Choroid plexus epithelial cell (primary cell): ENCODE results near the gene KLHL18.

Experiments used
- DNase-seq: peaks from one replicate; pipeline ENCODE4 v3.0.0-alpha.2; 2010; ENCODE audit warnings: low read depth
- H3K4me3 ChIP-seq: 2 replicates; pipeline ENCODE4 v1.5.1; 2011; ENCODE audit warnings: low read depth, mild to moderate bottlenecking, control low read depth, low read length, moderate library complexity
- TF ChIP-seq, protein P1 (sequence below): conservative IDR thresholded peaks from 2 replicates; pipeline ENCODE4 v1.5.1; 2011; ENCODE audit warnings: low read depth, mild to moderate bottlenecking, control low read depth, inconsistent platforms, low read length, moderate library complexity

The KLHL18 gene

DNA sequence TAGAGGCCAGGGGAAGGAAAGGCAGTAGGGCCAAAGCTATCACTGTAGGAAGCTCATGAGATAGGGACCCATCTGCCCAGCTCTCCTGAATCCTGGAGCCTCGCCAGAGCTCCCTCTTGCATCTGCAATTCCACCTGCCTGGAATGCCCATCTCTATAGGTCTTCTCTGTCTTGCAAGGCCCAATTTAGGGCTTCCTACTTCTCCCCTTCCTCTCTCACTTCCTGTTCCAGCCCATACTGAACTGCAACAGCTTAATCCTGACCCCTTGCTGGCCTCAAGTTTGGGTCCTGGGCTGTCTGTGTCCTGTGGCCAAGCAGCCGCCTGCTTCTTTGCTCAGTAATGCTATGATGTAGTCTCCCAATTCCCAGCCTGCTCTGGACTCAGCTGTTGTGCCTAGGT is 94.4 kb downstream of the KLHL18 start:
- H3K4me3 ChIP-seq, result no peak overlapping the region
- TF ChIP-seq, protein P1, sequence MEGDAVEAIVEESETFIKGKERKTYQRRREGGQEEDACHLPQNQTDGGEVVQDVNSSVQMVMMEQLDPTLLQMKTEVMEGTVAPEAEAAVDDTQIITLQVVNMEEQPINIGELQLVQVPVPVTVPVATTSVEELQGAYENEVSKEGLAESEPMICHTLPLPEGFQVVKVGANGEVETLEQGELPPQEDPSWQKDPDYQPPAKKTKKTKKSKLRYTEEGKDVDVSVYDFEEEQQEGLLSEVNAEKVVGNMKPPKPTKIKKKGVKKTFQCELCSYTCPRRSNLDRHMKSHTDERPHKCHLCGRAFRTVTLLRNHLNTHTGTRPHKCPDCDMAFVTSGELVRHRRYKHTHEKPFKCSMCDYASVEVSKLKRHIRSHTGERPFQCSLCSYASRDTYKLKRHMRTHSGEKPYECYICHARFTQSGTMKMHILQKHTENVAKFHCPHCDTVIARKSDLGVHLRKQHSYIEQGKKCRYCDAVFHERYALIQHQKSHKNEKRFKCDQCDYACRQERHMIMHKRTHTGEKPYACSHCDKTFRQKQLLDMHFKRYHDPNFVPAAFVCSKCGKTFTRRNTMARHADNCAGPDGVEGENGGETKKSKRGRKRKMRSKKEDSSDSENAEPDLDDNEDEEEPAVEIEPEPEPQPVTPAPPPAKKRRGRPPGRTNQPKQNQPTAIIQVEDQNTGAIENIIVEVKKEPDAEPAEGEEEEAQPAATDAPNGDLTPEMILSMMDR, result no peak
- no peak for DNase-seq

DNA sequence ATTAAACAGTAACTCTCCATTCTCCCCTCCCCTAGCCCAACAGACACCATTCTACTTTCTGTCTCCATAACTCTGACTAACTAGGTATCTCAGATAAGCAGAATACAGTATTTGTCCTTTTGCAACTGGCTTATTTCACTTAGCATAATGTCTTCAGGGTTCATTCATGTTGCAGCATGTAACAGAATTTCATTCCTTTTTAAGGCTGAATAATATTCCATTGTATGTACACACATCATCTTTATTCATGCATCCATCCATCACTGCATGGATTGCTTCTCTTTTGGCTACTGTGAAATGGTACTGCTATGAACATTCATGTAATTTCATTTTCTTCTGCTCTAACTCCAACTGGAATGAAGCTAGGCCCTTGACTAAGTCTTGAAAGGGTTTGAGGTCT is 96.1 kb downstream of the KLHL18 start:
- no peak for DNase-seq
- TF ChIP-seq, protein P1, result no peak
- H3K4me3 ChIP-seq, result no peak overlapping the region

DNA sequence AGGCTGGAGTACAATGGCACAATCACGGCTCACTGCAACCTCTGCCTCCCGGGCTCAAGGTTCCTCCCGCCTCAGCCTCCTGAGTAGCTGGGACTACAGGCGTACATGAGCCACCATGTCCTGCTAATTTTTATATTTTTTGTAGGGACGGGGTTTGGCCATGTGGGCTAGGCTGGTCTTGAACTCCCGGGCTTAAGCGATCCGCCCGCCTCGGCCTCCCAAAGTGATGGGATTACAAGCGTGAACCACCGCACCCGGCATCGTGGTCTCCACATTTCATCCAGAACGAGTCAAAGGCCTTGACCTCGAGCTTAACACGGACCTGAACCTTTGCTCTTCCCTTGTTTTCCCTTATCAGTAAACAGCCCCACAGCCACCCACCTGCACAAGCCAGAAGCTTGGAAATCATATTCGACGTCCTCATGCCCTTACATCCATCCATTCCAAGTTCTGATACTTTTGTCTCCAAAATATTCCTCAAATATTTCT is 96.7 kb downstream of the KLHL18 start:
- TF ChIP-seq, protein P1, result no peak
- DNase-seq, result no peak
- H3K4me3 ChIP-seq, result peak overlapping the region; percentile 98

DNA sequence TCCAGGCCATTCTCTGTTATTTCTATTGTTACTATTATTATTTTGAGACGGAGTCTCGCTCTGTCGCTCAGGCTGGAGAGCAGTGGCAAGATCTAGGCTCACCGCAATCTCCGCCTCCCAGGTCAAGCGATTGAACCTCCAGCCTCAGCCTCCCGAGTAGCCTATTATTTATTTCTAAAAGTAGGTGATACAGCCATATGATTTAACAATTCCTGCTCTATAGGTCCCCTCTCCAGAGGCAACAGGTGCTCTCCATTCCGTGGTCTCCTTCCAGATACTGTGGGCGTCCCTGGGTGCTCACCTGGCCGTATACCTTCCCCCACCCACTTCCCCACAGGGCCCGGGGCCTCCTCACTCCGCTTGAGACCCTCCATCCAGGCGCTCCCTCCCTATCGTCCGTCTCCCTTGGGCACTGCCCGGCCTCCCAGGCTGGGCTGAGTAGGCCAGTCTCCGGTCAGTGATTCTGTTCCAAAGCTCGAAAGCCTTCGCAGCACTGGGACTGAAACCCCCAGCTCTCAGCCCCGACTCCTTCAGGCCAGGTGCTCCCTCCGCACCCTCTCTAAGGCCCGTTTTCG is 97.4 kb downstream of the KLHL18 start:
- TF ChIP-seq, protein P1, result peak; percentile 9
- DNase-seq, result no peak
- H3K4me3 ChIP-seq, result peak overlapping the region; percentile 98

DNA sequence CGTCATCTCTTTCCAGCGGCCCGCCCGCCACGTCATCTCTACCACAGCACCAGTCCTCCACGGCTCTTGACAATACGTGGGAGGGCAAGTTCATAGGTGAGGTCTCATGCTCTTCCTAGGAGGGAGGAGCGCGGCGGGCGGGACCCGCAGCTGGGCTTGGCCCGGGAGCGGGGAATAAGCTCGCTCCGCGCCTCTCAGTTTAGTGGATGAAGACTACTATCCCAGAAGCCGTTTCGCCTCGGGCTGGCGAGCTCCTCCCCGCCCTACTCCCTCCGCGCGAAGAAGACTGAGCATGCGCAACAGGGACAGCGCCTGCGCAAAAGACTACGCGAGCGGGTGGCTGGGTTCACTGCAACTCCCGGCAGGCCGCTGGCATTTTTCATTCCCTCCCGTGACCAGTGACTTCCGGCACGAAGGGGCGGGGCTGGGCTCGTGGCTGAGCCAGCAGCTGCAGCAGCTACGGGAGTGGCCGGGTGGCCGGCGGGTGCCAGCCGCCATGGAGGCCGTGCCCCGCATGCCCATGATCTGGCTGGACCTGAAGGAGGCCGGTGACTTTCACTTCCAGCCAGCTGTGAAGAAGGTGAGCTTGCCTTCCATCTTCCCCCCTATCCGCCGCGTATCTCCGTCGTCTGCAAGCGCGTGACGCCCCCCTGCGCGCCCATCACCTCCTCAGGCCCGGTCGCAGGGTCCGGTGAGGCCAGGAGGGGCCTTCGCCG is 98.0 kb downstream of the KLHL18 start, which contains the start of gene PTPN23:
PTPN23 (plus strand) TSS at position 421 of the 716 bp plus-strand sequence; CDS start at position 497, 76 bp downstream.
- H3K4me3 ChIP-seq, result peak within 1 kb of the TSS; percentile 98
- peak; percentile 99 for DNase-seq
- TF ChIP-seq, protein P1, result no peak

DNA sequence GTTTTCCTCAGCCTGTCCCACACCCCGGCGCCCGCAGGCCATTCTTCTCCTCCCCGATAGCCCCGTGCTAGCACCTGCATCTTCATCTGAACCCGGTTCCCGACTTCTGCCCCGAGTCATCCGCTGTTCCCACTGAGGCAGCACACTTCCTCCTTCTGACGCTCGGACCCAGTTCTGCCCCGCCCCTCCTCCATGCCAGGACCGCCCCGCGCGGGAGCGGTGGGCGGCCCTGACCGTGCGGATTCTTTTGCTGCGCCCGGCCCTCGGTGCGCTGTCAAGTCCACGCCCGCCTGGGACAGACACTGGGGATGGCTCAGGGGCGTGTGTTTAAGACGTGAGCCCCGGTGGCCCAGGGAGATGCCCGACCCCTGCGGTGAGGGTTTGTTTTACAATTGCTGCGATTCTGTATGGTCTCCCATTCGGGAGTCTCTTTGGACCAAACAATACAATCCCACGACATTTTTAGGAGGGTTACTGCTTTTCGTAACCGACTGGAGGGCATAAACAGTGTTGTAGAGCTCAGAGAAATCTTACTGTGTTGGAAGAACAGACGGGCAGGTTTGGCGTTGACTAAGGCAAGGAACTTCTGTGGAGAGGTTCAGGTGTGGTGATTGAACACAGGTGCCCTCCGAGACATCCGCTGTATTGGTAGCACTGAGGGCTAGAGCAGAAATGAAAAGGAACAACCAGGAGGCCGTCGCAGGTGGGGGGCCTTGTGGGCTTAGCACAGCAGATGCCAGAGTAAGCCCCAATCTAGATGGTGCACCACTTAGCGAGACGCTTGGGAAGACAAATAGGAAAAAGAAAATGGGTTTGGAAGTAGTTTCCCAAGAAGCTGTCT is 98.8 kb downstream of the KLHL18 start:
- TF ChIP-seq, protein P1, result no peak
- peak; percentile 91 for DNase-seq
- peak overlapping the region; percentile 98 for H3K4me3 ChIP-seq
